GM12874 (cell line): ENCODE measurements around the gene TIPARP.

Experiments used
- TF ChIP-seq, protein P1 (sequence below): IDR thresholded peaks from 2 replicates; pipeline ENCODE4 v1.5.1; 2011; ENCODE audit warnings: low read depth, mild to moderate bottlenecking, control low read depth, low read length, moderate library complexity; ENCODE audit not compliant: insufficient read depth

The TIPARP gene

DNA sequence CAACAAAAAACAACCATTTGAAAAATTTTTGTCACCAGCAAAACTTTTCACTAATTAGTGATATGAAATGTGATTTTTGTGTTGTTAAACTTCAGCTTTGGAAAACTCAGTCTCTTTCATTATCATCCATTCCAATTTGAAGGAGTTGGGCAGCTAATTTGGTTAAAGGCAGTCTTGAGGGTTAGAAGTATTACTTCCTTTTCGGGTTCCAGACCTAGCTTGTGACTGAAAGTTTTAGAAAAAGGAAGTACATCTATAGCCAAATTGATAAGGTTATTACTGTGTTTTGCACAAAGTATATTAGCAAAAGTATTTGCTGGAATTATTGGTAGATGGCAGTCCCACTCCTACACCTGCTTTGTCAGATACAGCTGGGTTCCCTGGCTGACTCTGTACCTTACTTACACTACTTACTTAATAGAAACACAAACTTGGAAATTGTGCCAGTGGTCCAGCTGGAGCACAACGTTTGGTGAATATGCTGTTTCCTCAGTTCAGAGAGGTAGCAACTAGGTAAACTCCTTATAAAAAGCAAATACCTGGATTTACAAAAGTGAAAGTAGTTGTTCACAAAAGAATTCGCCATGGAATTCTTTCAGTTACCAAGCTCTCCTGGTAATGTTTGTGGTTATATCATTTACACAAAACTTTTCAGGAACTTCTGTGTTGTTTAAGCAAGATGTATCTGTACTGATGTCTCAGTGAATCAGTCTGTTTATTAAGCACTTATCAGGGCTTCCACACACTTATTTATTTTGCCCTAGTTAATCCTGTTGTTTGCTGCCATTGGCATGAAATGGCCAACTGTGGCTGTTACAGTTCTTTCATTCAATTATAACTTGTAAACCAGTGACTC lies 31.6 kb downstream of the TIPARP start:
- TF ChIP-seq, protein P1, sequence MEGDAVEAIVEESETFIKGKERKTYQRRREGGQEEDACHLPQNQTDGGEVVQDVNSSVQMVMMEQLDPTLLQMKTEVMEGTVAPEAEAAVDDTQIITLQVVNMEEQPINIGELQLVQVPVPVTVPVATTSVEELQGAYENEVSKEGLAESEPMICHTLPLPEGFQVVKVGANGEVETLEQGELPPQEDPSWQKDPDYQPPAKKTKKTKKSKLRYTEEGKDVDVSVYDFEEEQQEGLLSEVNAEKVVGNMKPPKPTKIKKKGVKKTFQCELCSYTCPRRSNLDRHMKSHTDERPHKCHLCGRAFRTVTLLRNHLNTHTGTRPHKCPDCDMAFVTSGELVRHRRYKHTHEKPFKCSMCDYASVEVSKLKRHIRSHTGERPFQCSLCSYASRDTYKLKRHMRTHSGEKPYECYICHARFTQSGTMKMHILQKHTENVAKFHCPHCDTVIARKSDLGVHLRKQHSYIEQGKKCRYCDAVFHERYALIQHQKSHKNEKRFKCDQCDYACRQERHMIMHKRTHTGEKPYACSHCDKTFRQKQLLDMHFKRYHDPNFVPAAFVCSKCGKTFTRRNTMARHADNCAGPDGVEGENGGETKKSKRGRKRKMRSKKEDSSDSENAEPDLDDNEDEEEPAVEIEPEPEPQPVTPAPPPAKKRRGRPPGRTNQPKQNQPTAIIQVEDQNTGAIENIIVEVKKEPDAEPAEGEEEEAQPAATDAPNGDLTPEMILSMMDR, result no peak

DNA sequence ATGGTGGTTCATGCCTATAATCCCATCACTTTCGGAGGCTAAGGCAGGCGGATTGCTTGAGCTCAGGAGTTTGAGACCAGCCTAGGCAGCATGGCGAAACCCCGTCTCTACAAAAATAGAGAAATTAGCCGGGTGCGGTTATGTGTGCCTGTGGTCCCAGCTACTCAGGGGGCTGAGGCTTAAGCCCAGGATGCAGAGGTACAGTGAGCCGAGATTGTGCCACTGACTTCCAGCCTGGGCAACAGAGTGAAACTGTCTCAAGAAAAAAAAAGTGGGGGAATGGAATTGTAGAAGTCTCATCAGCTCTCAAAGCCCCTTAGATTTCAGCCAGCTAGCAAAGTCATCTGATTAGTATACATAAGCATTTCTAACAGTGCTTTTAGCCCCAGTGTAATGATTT lies 33.2 kb downstream of the TIPARP start:
- TF ChIP-seq, protein P1, result no peak

DNA sequence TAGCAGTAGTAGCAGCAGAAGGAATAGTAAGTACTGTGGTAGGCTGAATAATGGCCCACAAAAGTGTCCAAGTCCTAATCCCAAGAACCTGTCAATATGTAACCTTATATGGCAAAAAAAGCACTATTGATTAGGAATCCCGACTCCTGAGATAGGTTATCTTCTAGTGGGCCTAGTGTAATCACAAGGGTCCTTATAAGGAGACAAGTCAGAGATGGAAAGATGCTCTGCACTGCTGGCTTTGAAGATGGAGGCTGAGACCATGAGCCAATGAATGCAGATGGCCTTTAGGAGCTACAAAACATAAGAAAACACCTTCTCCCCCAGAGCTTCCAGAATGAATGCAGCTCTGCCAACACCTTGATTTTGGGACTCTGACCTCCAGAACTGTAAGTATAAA lies 36.0 kb downstream of the TIPARP start:
- TF ChIP-seq, protein P1, result no peak

DNA sequence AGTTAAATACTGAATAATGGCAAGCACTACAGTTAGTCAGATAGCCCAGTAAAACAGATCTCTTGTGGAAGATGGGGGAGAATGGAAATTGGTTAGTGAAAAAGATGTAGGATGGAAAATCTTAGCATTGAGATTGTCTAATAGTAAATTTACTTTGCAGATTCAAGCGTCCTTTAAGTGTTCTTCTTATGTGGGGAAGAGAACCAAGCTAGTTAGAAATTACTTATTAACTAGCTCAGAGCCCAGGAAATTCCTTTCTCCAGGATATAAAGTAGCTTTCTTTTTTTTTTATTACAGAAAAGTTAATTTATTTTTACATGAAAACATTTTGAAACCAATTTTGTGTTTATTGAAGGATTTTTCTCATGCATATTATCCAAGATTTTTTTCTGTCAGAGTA lies 36.7 kb downstream of the TIPARP start:
- TF ChIP-seq, protein P1, result no peak

DNA sequence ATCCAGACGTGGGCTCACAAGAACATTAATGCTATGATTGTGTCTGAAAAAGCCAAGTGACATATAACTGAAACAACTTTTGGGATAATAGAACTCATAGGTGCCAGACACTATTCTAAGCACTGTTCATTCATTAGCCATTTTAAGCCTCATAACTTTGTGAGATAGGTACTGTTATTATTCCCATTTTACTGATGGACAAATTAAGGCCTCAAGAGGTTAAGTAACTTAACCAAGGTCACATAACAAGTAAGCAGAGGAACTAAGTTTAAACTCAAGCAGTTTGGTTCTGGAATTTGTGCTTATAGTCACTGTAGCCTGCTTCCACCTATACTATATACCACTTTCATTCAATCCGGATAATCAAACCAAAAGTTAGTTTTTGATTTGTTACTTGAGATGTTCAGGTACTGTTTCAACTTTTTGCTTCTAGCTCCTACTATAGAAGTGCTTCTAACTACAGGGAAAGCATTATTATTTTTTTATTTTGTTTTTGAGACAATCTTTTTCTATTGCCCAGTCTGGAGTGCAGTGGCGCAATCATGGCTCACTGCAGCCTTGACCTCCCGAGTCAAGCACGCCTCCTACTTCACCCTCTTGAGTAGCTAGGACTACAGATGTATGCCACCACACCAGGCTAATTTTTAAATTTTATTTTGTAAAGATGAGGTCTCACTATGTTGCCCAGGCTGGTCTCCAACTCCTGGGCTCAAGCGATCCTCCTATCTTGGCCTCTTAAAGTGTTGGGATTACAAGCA lies 41.9 kb downstream of the TIPARP start:
- TF ChIP-seq, protein P1, result no peak

DNA sequence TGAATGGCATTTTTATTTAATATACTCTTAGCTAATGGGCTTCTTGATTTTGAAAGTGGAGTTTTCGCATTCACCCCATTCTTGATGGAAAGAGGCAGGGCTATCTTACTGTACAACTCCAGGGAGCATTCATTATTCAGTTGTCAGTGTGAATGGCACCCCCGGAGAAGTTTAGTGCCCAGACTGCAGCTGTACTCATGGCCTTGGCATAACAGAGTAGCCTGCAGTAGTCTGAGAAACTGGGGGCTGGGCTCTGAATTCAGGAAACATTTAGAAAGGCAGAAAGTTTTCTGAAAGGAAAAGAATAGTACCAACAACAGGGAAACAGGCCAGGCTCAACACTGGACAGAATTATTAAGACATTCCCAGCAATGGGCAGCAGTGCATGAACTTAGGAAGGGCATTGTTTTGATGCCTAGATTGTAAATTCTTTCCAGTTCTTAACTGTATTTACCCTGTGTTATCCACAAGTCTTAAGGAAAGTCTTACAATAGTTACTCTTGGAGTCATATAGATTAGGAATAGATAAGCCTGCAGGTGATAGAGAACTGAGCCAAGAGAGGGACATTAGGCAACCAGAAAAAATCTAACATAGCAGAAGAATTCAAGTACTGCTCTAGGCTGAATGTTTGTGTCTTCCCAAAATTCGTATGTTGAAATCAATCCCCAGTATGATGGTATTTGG lies 44.4 kb downstream of the TIPARP start:
- TF ChIP-seq, protein P1, result no peak

DNA sequence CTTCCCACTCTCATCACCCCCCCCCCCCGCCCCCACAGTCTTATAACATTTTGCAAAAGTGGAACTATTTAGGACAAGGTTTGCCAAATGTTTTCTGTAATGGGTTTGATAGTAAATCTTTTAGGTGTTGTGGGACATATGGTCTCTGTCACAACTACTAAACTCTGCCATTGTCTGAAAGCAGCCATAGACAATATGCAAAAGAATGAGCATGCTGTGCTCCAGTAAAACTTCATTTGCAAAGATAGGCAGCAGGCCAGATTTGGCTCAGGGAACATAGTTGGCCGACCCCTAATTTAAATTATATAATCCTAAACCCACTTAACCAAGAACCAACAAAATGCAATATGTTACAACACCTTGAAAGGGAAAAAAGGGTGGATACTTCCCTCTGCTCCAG lies 46.4 kb downstream of the TIPARP start:
- TF ChIP-seq, protein P1, result no peak
